Testis (tissue), 2 donors: ENCODE measurements around the gene UBE2E1.

ENCODE experiments used
- POLR2A ChIP-seq: fragments of 450-650 bp; IDR thresholded peaks from one replicate; pipeline ENCODE4 v1.6.1; 2017; ENCODE audit warnings: antibody characterized with exemption, mild to moderate bottlenecking, moderate library complexity
- TF ChIP-seq, protein P1 (sequence below), 3 experiments: fragments of 450-650 bp in 2 of 3; fragments of 200-600 bp in 1 of 3; sonication (generic) in 1 of 3; IDR thresholded peaks; one replicate each; pipeline ENCODE4 v1.5.1; 2016 to 2019; ENCODE audit warnings: antibody characterized with exemption in 3 of 3, mild to moderate bottlenecking in 2 of 3, moderate library complexity in 1 of 3

- TF ChIP-seq, protein P1, sequence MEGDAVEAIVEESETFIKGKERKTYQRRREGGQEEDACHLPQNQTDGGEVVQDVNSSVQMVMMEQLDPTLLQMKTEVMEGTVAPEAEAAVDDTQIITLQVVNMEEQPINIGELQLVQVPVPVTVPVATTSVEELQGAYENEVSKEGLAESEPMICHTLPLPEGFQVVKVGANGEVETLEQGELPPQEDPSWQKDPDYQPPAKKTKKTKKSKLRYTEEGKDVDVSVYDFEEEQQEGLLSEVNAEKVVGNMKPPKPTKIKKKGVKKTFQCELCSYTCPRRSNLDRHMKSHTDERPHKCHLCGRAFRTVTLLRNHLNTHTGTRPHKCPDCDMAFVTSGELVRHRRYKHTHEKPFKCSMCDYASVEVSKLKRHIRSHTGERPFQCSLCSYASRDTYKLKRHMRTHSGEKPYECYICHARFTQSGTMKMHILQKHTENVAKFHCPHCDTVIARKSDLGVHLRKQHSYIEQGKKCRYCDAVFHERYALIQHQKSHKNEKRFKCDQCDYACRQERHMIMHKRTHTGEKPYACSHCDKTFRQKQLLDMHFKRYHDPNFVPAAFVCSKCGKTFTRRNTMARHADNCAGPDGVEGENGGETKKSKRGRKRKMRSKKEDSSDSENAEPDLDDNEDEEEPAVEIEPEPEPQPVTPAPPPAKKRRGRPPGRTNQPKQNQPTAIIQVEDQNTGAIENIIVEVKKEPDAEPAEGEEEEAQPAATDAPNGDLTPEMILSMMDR (IDR thresholded peaks at IDR 0.05): no peak
- no peak for TF ChIP-seq POLR2A
Observed at GRCh38 chr3:23767546-23767945, 38.2 kb upstream of the UBE2E1 start.
